NCI-H2227 treated with DMSO at 0.1 percent for 48 hours (cell line): Measurements from ENCODE around the gene SPEG.

Experiments
- DNase-seq: peaks from one replicate; lab custom pipeline; 2025; lab: John Stamatoyannopoulos, UW

The SPEG gene

DNA sequence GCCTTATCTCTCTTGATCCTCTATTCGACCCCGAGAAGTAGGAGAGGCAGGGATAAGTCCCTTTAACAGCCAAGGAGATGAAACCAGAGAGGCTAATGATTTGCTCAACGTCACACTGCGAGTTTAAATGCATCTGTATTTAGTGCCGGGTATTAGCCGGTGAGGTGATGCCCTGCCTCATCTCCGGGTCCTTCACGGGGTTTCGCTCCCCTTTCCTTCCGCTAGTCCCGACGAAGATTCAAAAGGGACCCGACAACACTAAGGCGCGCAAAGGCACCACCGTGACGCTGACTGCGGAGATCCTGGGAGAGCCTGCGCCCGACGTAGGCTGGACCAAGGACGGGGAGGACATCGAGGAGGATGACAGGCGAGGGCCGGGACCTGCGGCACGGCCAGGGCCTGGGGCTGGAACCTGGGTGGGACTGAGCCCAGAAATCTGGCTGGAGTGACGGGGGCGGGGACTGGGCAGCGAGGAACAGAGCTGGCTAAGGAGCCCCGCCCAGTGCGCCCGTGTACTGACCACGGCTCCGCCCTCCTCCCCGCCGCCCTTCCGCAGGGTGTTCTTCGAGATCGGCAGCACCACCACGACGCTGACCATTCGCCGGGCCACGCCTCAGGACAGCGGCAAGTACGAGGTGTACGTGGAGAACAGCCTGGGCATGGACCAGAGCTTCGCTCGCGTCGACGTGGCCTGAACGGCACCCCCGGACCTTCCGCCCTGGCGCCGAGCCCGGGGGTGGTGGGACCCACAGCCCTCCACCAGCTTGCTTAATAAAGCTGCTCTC, 63.0 kb downstream of the SPEG start:
- peak; percentile 39 for DNase-seq

DNA sequence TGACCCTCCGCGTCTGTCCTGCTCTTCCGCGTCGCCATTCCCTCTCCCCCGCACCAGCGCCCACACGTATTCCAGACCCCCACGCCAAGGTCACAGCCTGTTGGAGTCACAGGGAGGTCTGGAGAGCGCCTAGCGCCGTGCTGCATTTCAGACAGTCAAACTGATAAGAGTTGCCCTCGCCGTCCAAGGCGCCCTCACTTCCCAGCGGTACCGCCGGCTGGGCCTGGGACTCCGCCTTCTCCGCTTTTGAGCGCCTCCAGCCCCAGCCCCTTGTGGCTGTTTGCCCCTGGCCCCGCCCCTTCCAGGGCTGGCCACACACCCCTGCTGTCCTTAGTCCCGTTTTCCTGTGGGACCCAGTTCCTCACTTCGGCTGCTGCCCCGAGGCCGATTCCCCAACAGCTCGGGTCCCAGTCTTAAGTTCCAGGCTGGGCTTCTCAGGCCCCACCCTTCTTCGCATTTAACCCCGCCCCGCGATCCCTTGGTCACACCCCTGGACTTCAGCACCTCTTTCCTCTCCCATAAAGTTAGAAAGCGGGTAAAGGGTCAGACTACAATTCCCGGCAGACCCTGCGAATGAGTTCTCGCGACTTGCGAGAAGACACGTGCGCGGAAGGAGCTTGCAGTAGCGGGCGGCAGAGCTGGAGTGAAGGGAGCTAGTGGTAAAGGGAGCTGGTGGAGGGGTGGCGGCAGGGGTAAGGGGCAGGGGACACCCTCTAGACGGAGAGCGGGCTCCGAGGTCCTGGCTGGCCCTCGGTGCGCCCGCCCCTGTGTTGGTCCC, 63.8 kb downstream of the SPEG start, which contains the start of gene GMPPA:
GMPPA (plus strand) TSS at position 612 of the 778 bp plus-strand sequence. CDS start 1,085 bp downstream, outside the sequence.
- peak; percentile 96 for DNase-seq

DNA sequence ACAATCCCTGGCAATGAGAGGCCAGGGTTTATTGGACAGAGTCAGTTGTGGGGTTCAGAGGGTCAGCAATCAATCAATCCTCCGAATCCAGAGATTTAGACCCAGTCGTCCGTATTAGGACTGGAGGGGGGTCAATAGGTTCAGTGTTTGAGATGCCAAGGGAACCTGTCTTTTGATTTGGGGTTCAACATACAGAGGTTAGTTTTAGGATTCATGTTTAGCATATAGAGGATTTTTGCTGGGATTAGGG, 64.3 kb downstream of the SPEG start:
- no peak for DNase-seq

DNA sequence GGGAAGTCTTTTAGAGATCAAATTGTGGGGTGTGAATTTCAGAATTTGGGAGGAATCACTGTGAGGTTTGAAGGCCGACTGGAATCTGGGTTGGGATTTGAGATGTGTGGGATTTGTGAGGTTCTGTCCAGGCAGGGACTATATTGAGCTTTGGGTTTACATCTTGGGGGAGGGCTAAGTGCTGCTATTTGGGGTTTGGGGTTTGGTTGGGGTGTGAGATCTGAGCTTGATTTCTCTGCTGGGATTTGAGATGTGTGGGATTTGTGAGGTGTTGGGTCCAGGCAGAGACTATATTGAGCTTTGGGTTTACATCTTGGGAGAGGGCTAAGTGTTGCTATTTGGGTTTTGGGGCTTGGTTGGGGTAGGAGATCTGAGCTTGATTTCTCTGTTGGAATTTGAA, 64.9 kb downstream of the SPEG start:
- DNase-seq = no peak

DNA sequence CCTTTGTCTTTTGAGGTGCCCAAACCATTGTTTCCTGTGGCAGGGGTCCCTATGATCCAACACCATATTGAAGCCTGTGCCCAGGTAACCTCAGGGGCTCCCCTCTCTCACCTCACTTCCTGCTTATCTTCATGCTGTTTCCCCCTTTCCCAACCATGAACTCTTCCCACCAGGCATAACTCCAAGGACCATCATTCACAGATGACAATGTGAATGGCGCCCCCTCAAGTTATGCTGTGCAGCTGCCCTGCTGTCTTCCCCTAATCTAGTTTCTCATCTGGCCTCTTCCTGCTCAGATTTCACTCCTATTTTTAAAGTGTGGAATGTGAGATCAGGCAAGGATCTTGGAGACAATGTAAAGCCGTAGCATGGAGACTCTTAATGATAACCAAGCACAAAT, 65.5 kb downstream of the SPEG start:
- no peak for DNase-seq

DNA sequence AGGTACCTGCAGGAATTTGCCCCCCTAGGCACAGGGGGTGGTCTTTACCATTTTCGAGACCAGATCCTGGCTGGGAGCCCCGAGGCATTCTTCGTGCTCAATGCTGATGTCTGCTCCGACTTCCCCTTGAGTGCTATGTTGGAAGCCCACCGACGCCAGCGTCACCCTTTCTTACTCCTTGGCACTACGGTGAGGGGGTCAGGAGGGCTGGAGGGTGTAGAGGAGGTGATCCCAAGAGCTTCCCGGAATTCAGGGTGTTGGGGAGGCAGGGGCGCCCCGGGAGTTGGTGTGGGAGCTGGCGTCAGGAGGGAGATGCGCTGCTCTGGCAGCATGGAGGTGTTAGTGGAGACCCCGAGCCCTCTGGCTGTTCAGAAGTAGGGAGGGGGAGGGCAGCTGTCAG, 67.2 kb downstream of the SPEG start:
- no peak for DNase-seq

DNA sequence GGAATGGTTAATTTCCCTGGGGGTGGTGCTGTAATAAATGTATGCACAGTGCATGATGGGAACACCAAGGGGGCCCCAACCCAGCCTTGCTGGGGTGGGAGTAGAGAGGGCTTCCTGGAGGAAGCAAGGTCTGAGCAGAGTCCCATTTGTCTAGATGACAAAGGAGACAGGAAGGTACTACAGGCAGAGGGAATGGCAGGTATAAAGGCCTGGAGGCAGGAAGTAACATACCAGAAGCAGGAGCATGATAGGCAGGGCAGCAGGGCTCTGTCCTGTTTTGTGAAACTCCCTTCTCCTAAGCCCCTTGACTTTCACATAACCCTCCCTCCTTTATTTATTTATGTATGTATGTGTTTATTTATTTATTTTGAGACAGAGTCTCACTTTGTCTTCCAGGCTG, 68.0 kb downstream of the SPEG start:
- DNase-seq = no peak

DNA sequence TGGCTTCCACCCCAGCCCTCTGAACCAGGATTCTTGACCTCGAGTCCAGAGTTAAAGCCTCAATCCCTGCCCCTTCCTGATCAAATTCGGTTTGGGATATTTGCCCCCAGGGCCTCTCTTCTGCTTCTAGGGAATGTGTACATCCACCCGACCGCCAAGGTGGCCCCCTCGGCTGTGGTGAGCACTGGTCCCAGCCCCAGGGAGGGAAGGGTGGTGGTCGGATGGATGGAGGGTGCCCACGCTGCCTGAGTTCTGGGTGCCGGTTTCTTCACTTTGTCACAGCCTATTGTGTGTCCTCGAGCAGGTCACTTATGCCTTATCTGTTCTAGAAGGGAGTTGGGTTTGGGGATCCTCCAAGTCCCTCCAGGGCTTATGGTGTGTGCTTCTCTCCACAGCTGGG, 70.9 kb downstream of the SPEG start:
- no peak for DNase-seq

DNA sequence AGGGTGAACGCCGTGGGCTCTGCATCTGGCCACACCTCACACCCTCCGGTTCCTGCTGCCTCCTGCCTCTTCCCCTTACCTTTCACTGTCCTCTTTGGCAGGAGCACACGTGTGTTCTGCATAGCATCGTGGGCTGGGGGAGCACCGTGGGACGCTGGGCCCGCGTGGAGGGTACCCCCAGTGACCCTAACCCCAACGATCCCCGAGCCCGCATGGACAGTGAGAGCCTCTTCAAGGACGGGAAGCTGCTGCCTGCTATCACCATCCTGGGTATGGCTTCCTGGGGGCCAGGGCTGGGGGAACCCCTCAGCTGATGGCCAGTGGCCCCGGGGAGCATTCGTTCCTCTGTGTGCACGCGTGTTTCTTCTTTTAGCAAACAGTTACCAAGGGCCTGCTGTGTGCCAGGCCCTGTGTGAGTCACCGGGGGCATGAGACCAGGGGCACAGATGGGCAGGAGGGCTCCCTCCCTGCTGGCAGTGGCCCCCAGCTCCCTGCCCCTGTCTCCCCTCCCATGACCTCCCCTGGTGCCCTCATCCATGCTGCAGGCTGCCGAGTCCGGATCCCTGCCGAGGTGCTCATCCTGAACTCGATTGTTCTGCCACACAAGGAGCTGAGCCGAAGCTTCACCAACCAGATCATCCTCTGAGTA, 71.6 kb downstream of the SPEG start:
- no peak for DNase-seq

DNA sequence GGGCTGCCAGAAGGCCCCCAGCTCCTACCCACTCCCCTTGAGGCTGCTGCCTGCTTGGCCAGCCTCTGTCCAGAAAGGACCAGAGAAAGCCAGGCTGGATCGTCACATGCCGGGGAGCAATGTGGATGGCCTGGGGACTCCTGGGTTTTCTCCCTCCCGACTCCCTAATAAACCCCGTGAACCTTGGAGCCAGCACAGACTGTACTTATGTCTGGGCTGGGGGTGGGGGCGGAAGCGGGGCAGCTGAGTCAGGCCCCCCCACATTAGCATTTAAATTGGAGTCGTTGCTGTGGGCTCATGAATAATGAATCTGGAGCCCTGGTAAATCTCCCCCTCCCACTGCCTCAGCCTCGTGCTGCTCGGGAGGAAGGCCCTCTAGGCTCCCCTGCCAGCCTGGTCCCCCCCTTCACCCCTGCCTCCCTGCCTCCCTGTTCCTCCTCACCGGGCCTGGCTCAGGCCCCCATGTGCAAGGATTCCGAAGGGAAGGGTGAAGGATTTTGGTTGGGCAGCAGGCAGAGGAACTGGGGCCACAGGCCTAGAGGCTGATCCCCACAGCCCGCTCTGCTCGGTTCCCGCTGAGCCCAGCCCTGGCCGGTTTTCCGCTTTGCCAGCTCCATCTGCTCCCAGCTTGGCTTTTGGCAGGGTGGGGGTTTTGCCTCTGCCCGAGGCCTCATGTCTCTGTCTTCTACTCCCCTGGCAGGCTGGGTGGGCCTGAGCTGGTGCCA, 72.3 kb downstream of the SPEG start:
- no peak for DNase-seq

DNA sequence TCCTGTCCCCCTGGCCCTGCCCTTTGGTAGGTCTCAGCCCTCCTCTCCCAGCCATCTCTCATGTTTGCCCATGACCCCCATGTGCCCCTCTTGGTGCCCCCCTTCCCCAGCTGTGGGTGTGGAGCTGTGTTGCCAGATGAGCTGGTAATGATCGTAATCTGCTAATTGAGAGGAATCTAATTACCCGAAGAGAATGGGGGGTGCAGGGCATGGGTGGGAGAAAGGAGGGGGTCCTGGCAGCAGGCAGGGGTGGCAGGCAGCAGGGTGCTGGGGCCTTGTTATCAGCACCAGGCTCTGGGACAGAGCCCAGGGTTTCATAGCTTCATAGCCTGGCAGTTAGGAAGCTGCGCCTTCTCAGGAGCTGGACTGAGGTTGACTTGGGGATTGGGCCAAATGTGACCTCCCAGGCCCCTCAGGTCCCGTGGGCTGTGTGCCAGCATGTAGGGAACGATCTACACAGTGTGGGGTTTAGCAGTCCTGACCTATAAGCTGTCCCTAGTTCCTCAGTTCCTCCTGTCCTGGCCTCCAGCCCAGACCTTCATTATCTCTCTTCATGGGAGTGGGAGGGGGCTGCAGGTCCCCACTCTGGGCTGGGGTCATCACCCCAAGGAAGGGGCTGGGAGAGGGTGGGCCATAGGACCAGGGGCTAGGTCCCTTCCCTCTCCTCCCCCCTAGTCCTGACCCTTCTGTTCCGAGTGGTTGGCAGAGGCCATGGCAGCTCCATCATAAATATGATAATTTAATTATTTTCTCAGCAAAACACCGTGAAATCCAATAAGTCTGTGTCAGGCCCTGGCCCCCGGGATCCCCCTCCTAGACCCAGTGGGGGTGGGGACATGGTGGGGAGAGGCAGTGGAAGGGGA, 73.2 kb downstream of the SPEG start:
- no peak for DNase-seq

DNA sequence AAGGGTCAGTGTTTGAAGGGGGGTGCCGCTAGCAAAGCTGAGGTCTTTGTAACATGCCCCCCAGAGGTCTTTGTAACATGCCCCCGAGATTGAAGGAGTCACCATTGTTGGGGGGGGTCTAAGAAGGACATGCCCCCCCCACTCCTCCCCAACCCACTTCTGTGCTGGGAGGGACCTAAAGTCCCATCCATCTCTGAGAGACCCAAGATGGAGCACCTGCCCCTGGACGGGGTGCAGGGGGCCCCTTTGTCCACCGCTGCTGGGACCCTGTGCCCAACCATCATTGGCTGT, 73.7 kb downstream of the SPEG start:
- no peak for DNase-seq

DNA sequence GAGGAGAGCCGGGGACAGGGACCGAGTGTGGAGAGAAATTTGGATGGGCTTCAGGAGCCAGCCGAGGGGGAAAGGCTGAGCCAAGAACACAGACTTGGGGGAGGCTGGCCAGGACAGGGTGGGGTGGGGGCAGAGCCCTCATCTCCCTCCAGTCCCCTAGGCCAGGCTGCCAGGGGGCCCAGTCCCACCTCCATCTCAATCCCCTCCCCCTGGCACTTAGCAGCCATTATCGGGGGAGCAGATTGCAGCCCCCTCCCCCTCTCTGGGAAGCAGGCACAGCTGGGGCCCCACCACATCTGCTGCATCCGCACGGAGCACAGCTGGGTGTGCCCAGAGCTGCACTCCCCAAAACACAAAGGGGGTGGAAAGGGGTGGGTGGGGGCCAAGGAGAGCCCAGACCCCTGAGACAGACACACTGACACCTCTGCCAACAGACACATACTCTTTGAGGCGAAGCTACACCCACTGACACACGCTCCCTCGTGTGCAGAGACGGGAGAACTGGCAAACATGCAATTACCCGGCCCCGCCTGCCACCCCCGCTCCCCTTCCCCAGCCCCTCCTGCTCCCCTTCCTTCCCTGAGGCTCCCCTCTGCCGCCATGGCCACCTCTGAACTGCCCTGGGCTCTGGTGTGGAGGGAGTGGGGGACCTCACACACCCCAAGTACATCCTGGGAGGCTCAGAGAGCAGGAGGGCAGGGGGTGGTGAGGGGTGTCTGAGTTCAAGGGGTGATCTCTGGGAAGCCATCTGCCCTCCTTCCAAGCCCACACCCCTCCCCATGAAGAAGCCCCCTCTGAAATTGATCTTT, 74.5 kb downstream of the SPEG start:
- peak; percentile 77 for DNase-seq

DNA sequence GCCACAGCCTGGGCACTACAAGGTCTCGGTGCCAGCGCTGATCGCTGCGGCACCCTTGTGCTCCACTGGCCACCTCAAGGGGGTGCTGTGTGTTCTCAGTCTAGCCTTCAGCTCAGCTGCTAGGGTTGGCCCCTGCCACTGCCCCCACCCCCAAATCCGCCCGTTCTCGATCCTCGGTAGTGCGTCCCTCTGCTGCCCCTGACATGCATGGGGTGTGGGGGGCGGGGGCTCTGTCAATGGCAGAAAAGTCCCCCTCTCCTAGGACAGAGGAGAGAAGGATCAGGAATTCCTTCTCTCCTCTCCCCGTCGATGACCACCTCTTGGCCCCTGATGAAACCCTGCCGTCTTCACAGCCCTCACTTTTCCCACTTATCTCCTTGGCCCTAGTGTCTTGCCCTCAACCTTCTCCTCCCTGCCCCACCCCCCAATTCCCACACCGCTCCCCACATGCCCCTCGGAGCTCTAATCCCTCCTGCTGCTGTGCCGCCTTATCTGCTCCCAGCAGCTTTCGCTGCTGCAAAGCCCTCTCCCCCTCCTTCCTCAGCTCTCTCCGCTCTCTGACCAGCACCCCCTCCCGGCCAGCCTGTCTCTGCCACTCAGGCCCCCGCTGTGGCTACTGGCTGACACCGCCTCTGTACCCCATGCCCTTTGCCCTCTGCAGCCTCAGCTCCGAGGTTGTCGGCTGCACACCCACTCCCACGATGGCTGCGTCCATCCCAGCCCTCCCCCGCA, 75.3 kb downstream of the SPEG start:
- peak; percentile 62 for DNase-seq

DNA sequence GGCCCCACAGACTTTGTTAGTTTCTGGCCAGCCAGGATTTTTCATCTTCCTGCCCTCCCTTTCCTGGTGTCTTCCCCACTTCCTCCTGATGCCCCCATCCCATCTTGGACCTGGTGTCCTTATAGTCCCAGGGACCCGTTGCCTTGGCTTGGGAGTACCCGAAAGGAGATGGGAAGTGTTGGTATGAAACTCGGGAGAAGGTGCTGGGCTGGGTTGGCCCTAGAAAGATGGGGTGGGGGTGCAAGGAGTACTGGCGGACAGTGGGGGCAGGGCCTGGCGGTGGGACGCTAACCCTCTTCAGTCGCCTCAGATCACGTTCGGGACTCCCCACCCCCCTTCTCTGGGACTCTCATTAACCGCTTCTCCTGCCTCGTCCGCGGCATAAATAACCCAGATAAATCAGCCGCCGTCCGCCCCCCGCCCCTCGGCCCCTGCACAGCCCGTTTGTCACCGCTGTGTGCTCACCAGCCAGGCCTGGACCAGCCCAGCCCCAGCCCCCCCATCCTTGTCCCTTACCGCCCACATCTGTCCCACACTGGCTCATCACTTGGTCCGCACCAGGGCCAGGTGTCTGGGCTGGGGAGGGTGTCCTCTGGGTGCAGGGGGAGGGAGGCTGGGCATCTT, 76.0 kb downstream of the SPEG start:
- no peak for DNase-seq

DNA sequence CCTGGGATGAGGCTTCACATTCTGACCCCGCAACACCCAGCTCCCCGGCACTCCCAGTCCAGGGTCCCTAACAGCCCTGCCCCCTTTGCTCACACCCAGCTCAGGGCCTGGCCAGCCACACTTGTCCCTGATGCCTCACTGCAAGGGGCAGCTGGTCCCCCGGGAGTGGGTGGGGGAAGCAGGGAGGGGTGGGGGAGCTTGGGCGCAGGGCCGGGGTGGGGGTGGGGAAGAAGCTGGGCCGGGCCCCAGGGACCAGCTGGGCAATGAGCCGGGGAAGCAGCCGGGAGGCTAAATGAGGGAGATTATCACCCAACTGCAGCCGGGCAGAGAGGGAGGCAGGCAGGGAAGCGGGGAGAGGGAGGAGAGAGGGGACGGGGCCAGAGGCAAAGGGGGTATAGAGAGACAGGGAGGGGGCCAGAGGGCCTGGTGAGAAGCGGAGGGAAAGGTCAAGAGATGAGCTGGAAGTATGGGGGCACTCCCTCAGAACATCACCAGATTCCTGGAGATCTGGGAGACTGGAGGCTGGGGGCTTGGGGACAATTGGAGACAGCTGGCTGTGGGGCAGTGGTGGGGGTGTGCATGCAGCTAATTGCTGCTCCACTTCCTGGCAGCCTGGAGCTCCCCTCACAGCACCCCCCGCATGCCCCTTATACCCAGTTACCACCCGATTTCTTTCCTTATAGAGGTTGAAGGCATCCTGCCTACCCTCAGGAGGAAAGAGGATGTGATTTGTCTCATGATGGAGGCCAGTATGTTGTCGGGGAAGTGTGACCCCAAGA, 77.1 kb downstream of the SPEG start:
- DNase-seq = no peak

DNA sequence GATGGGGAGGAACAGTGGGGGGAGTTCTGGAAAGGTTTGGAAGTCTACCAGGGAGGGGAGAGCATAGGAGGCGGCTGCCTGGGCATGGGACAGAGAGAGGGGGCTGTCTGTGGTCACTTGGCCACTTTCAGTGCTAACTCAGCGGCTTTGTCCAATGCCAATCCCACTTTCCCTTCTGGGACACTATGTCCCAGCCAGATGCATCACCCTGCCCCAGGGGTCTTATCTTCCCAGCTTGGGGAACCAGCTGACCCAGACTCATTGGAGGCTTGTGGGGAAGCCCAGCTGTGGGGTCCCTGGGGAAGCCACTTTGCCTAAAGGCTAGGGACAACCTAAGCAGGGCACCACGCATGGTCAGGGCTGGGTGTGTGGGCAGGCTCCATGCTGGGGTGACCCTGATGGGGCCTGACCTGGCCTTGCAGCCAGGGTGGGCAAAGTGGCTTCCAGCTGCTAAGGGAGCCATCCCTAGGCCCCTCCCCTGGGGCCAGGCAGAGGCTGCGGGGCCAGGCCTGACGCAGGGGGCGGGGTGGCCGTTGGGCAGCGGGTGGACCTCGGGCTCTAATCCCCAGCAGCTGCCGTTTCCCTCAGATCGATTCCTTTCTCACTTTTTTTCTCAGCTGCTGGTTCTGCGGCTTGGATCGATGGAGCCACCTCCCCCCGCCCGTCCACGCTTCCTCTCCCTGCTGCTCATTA, 78.0 kb downstream of the SPEG start:
- no peak for DNase-seq

DNA sequence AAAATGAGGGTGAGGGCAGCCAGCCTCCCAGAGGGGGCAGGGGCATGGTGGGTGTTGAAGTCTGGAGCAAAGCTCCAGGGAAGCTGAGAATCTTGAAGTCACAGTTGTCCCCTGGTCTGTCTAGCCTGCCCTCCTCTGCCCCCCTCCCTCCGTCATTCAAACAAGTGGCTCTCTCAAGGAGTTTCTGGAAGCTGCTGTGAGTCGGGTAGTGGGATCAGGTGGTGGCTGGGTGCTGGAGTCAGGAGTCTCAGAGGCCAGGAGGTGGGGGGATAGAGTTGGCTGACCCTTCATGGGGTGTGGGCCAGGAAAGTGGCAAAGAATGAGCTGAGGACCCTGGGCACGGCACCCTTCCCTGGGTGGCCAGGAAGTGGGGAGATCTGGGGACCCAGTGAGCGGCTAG, 79.1 kb downstream of the SPEG start:
- no peak for DNase-seq
